Erythroblast (primary cell): ENCODE data around the gene GAST.
"Not testable (repeated sequence)": the region's sequence is repeated elsewhere in the genome, so short reads cannot be mapped to it uniquely, and the experiment has no call there.

ENCODE experiments used
- DNase-seq, 2 experiments: peaks; one replicate each; lab custom pipeline; 2025; lab: John Stamatoyannopoulos, UW
- GATA1 ChIP-seq: IDR thresholded peaks from 2 replicates; pipeline ENCODE4 v1.6.1; 2011; ENCODE audit warnings: low read depth, mild to moderate bottlenecking, control low read depth, low read length, moderate library complexity
- POLR2A ChIP-seq: IDR thresholded peaks from 2 replicates; pipeline ENCODE4 v1.6.1; 2011; ENCODE audit warnings: mild to moderate bottlenecking, low read length

The GAST gene

GRCh38 chr17:41690497-41690896 lies 21.6 kb upstream of the GAST start:
- DNase-seq: peak in 1 of 2 experiments; percentile 52
- TF ChIP-seq POLR2A: no peak
- TF ChIP-seq GATA1: no peak

DNA sequence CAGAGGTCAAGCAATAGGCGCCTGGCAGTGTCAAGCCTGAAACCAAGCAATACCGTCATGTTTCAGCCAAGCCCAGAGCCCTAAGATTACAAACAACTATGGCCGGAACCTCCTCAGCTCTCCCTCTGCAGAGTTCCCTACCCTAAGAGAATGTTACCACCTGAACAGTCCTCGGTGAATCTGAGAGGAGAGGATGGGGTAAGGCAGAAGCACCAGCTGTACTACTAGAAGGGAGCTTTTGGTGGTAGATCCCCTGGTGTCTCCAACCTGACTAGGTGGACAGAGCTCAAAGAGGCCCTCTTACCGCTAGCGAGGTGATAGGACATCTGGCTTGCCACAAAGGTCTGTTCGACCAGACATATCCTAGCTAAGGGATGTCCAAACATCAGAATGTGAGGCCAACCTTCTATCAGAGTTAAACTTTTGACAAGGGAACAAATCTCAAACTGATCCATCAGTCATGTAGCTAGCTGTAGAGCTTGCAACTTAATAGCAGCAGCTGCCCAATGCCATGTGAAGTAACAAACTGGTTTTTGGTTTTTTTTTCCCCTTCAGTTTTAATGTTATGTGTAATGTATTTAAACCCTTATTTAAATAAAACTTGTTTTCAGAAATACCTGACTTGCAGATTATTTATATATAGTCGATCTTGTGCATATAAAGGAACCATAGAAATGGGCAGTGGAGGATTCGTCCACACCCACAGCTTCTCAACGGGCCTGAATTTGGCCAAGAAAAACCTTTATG lies 20.9 kb upstream of the GAST start:
- peak; percentile 9 for TF ChIP-seq POLR2A
- TF ChIP-seq GATA1: no peak
- peak; percentile 37 to 44 for DNase-seq

DNA sequence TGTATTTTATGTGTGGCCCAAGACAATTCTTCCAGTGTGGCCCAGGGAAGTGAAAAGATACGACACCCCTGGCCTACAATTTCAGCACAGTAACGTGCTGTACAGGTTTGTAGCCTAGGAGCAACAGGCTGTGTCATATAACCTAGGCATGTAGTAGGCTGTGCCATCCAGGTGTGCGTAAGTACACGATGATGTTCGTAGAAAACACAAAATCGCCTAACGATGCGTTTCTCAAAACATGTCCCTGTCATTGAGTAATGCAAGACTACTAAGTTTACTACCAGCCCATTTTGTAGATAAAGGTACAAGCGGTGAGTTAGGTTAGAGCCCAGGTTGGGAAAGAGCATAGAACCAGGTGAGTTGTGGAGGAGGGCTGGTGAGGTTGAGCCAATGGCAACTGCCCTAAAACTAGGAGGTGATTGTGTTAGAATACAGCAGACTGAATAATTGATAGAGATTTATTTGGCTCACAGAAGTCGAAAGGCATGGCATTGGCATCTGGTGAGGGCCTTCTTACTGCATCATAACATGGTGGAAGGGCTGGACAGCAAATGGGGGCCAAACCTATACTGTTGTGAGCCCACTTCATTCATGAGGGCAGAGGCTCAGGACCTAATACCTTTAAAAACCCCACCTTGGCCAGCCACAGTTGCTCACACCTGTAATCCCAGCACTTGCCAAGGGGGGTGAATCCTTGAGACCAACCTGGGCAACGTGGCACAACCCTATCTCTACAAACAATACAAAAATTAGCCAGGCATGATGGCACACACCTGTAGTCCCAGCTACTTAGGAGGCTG lies 19.2 kb upstream of the GAST start:
- peak; percentile 44 to 49 for DNase-seq
- TF ChIP-seq POLR2A (peak; percentile 46), GATA1 (no peak)

- TF ChIP-seq POLR2A (no peak), GATA1 (no peak)
- DNase-seq: peak in 1 of 2 experiments; percentile 27
Observed at GRCh38 chr17:41695134-41695661, 16.9 kb upstream of the GAST start.

- DNase-seq: peak; percentile 83 to 88
- no peak for TF ChIP-seq GATA1
- no peak for TF ChIP-seq POLR2A
Observed at GRCh38 chr17:41695954-41696757, 16.0 kb upstream of the GAST start.

GRCh38 chr17:41697122-41697962 lies 14.8 kb upstream of the GAST start:
- no peak for TF ChIP-seq POLR2A
- no peak for TF ChIP-seq GATA1
- DNase-seq: peak; percentile 29 to 41

DNA sequence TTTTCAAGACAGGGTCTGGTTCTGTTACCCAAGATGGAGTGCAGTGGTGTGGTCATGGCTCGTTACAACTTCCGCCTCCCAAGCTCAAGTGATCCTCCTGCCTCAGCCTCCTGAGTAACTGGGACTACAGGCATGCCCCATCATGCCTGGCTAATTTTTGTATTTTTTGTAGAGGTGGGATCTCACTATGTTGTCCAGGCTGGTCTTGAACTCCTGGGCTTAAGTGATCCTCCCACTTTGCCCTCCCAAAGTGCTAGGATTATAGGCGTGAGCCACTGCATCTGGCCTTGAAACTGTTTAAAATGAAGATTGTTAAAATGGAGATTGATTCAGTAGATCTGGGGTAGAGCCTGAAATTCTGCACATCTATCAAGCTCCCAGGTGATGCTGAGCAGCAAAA lies 11.3 kb upstream of the GAST start:
- DNase-seq: not testable (repeated sequence)

DNA sequence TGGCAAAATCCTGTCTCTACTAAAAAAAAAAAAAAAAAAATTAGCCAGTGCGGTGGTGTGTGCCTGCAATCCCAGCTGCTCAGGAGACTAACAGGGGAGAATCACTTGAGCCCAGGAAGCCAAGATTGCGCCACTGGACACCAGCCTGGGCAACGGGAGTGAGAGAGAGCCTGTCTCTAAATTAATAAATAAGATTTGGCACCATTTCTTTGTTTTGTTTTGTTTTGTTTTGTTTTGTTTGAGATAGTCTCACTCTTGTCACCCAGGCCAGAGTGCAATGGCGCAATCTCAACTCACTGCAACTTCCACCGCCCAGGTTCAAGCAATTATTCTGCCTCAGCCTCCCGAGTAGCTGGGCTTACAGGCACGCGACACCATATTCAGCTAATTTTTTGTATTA lies 9.4 kb upstream of the GAST start:
- no peak for TF ChIP-seq POLR2A
- TF ChIP-seq GATA1: no peak

GRCh38 chr17:41705271-41705991 lies 6.7 kb upstream of the GAST start:
- no peak for TF ChIP-seq POLR2A
- TF ChIP-seq GATA1: no peak
- no peak for DNase-seq

More for the DNA sequence above, 9.4 kb upstream of the GAST start:
- DNase-seq: no peak

- DNase-seq: no peak
- TF ChIP-seq POLR2A: no peak
- no peak for TF ChIP-seq GATA1
Observed at GRCh38 chr17:41707803-41708669, 4.1 kb upstream of the GAST start.

- TF ChIP-seq POLR2A: no peak
- TF ChIP-seq GATA1: no peak
- DNase-seq: no peak
Observed at GRCh38 chr17:41710472-41711090, 1.6 kb upstream of the GAST start.
